Measurements from ENCODE around the gene ASIC2.

DNA sequence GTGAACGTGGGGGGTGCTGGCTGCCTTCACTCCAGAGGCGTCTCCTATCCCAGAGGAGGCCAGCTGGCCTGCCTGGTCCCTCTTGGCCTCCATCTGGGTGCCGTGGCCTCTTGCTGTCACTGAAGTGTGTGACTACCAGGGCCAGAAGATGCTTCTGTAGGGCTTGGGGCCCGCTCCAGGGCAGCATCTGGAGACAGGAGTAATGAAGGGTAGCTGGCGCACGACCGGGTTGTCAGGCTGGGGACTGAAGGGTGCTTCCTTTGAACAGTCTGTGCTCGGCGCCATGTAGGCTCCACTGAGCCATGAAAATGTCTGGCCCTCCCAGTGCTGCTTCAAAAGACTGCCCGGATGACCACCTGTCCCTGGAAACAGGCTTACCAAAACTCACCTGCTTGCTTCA lies 31.3 kb downstream of the ASIC2 start:
- TF ChIP-seq GATA2 (IDR thresholded peaks at IDR 0.05; ENCODE audit: low read depth, low read length) (no peak), GATA3 (IDR thresholded peaks at IDR 0.05; ENCODE audit: low read depth, low read length) (no peak)

Measured in SH-SY5Y (cell line).